HCT116 (cell line): ENCODE data around the gene NMUR1. TPM values are rescaled to one million over a fixed set of nuclear protein-coding genes. Genes with fewer than 3 reads are reported as not detected.
A peak's percentile ranks its signal among the peaks of the same experiment; 100 is the strongest.

ENCODE experiments used
- ATAC-seq: fragments of 200-7000 bp; cut with Tn5 transposase; 2 replicates; pipeline ENCODE4 v1.9.1; 2020; ENCODE audit warnings: mild to moderate bottlenecking, moderate library complexity
- BruUV-seq: library from RNA; stranded (reverse); fragments of 400-500 nt; replicated peaks from 2 replicates; lab custom pipeline; 2021; lab: Mats Ljungman, UMichigan
- CTCF ChIA-PET: fragments of 300-600 bp; sonication (Branson Sonifier 250); formaldehyde crosslinking; loops from one replicate; lab custom pipeline; 2021; ENCODE audit warnings: antibody characterized with exemption; lab: Charles Lee
- POLR2A ChIA-PET: fragments of 300-600, 350-600 bp; sonication (Branson Sonifier 250); formaldehyde crosslinking; loops from one replicate; lab custom pipeline; 2021; ENCODE audit warnings: antibody characterized with exemption; lab: Charles Lee
- RAD21 ChIA-PET, 2 experiments: fragments of 300-600 bp; sonication (Branson Sonifier 250); formaldehyde crosslinking; loops; one replicate each; lab custom pipeline; 2023; ENCODE audit warnings: low total read pairs in 2 of 2; ENCODE audit not compliant: uncharacterized antibody in 2 of 2, unreplicated experiment in 2 of 2, low non-redundant PET in 1 of 2; lab: Charles Lee
- DNase-seq: peaks from one replicate; pipeline ENCODE4 v3.0.0-alpha.2; 2010; ENCODE audit warnings: low read depth, low spot score
- H2AFZ ChIP-seq: fragments of 200-600 bp; shearing (Covaris generic), sonication (generic); 2 replicates; pipeline ENCODE4 v1.6.1; 2017; ENCODE audit warnings: low read depth, mixed run types, mixed read lengths, antibody characterized with exemption, low read length; ENCODE audit not compliant: poor library complexity, severe bottlenecking
- H3K27ac ChIP-seq: 2 replicates; pipeline ENCODE4 v1.5.1; 2012; ENCODE audit warnings: low read depth, low read length
- H3K27me3 ChIP-seq: fragments of 200-600 bp; sonication (generic); 2 replicates; pipeline ENCODE4 v1.6.1; 2016; ENCODE audit warnings: mixed run types, low read length, mixed read lengths; ENCODE audit not compliant: insufficient read depth
- H3K36me3 ChIP-seq, 2 experiments: fragments of 200-500 bp in 1 of 2; fragments of 200-600 bp in 1 of 2; sonication (Bioruptor generic) in 1 of 2; sonication (generic) in 1 of 2; 2 replicates each; pipeline versions ENCODE4 v1.5.1 to v1.6.1; 2014 to 2016; ENCODE audit warnings: low read length in 2 of 2, inconsistent platforms in 1 of 2, mixed read lengths in 1 of 2, mixed run types in 1 of 2; ENCODE audit not compliant: insufficient read depth in 2 of 2, control insufficient read depth in 1 of 2
- H3K4me1 ChIP-seq, 2 experiments: fragments of 200-600 bp in 1 of 2; sonication (generic) in 1 of 2; 2 replicates each; pipeline versions ENCODE4 v1.5.1 to v1.6.1; 2012 to 2017; ENCODE audit warnings: low read length in 2 of 2, inconsistent platforms in 1 of 2, mild to moderate bottlenecking in 1 of 2, mixed read lengths in 1 of 2, mixed run types in 1 of 2, moderate library complexity in 1 of 2; ENCODE audit not compliant: insufficient read depth in 2 of 2, control insufficient read depth in 1 of 2
- H3K4me2 ChIP-seq: fragments of 200-600 bp; sonication (generic); 2 replicates; pipeline ENCODE4 v1.6.1; 2017; ENCODE audit warnings: mixed run types, low read length, mixed read lengths
- H3K4me3 ChIP-seq, 2 experiments: fragments of 200-600 bp in 1 of 2; sonication (generic) in 1 of 2; replicated peaks in 1 of 2; 2 replicates each; pipeline ENCODE4 v1.5.1; 2011 to 2016; ENCODE audit warnings: low read length in 2 of 2, control low read depth in 1 of 2, low read depth in 1 of 2, mild to moderate bottlenecking in 1 of 2, mixed read lengths in 1 of 2, mixed run types in 1 of 2
- H3K79me2 ChIP-seq: fragments of 200-600 bp; sonication (generic); 2 replicates; pipeline ENCODE4 v1.6.1; 2017; ENCODE audit warnings: mild to moderate bottlenecking, mixed run types, low read length, moderate library complexity, mixed read lengths; ENCODE audit not compliant: insufficient read depth
- H3K9ac ChIP-seq: fragments of 200-600 bp; sonication (generic); 2 replicates; pipeline ENCODE4 v1.6.1; 2016; ENCODE audit warnings: low read length, mixed read lengths
- H3K9me2 ChIP-seq: fragments of 200-600 bp; sonication (generic), shearing (Covaris generic); 2 replicates; pipeline ENCODE4 v1.6.1; 2017; ENCODE audit warnings: mixed run types, mild to moderate bottlenecking, moderate library complexity; ENCODE audit not compliant: insufficient read depth
- H3K9me3 ChIP-seq, 2 experiments: fragments of 200-500 bp in 1 of 2; fragments of 200-600 bp in 1 of 2; sonication (Bioruptor generic) in 1 of 2; sonication (generic) in 1 of 2; 2 replicates each; pipeline ENCODE4 v1.6.1; 2014 to 2017; ENCODE audit warnings: low read length in 2 of 2, mixed read lengths in 2 of 2, inconsistent platforms in 1 of 2, low read depth in 1 of 2, mild to moderate bottlenecking in 1 of 2, mixed run types in 1 of 2, moderate library complexity in 1 of 2; ENCODE audit not compliant: control insufficient read depth in 1 of 2, insufficient read depth in 1 of 2
- H4K20me1 ChIP-seq: fragments of 200-600 bp; sonication (generic), shearing (Covaris generic); 2 replicates; pipeline ENCODE4 v1.6.1; 2017; ENCODE audit warnings: mixed run types, mild to moderate bottlenecking, moderate library complexity; ENCODE audit not compliant: insufficient read depth
- ATF3 ChIP-seq: IDR thresholded peaks from 2 replicates; pipeline ENCODE4 v1.6.1; 2012
- CTCF ChIP-seq, 3 experiments: fragments of 200-600 bp in 1 of 3; sonication (generic) in 1 of 3; IDR thresholded peaks in 2 of 3; conservative IDR thresholded peaks in 1 of 3; 2 replicates each; pipeline ENCODE4 v1.5.1; 2012 to 2017; ENCODE audit warnings: low read depth in 2 of 3, low read length in 2 of 3, antibody characterized with exemption in 1 of 3, borderline replicate concordance in 1 of 3, control low read depth in 1 of 3, mild to moderate bottlenecking in 1 of 3, mixed read lengths in 1 of 3, mixed run types in 1 of 3, moderate library complexity in 1 of 3; ENCODE audit not compliant: insufficient read depth in 1 of 3
- ELF1 ChIP-seq: IDR thresholded peaks from 2 replicates; pipeline ENCODE4 v1.6.1; 2012; ENCODE audit warnings: low read depth, borderline replicate concordance
- MAX ChIP-seq: IDR thresholded peaks from 2 replicates; pipeline ENCODE4 v1.6.1; 2012
- RAD21 ChIP-seq: IDR thresholded peaks from 2 replicates; pipeline ENCODE4 v1.6.1; 2012; ENCODE audit warnings: low read depth, mild to moderate bottlenecking
- YY1 ChIP-seq: IDR thresholded peaks from 2 replicates; pipeline ENCODE4 v1.6.1; 2011; ENCODE audit warnings: low read length, low read depth, moderate library complexity, mild to moderate bottlenecking; ENCODE audit not compliant: insufficient replicate concordance; ENCODE audit errors: extremely low read depth
- intact Hi-C: fragments of 100-400 bp; cut with micrococcal nuclease; formaldehyde crosslinking; loops from 2 replicates; pipeline ENCODE4 v1.10.0; 2022
- total RNA-seq: library from RNA; stranded (reverse); gene quantifications from one replicate; pipeline ENCODE4 v1.2.1, GENCODE V29; 2021; ENCODE audit not compliant: unreplicated experiment

NMUR1 gene
- total RNA-seq, 1 experiment from 2014 or later, result not detected

GRCh38 chr2:231565887-231566594 is 35.8 kb upstream of the NMUR1 start:
- Histone ChIP-seq H3K79me2 (no peaks in the 10 kb centered on the region), H3K9me3 (no peaks in the 10 kb centered on the region), H3K9ac (no peak overlapping the region), H3K4me2 (no peak overlapping the region), H3K27me3 (no peaks in the 10 kb centered on the region), H3K4me3 (no peak overlapping the region), H3K4me1 (no peaks in the 10 kb centered on the region), H3K9me2 (no peaks in the 10 kb centered on the region), H3K27ac (no peak overlapping the region), H2AFZ (no peak overlapping the region), H4K20me1 (no peaks in the 10 kb centered on the region), H3K36me3 (no peaks in the 10 kb centered on the region)
- POLR2A ChIA-PET, result no interaction called here
- RAD21 ChIA-PET, result no interaction called here
- intact Hi-C loops, result no loop called here
- ATAC-seq (no peak), DNase-seq (no peak)
- TF ChIP-seq ELF1, result no peak
- CTCF ChIA-PET, result interaction anchor here (4.5 kb wide), 1 partner anchor 36 kb away, joined by 31 read pairs; no protein-coding TSS in a partner anchor
- BruUV-seq, result no TSS peak

GRCh38 chr2:231563378-231563961 is 33.2 kb upstream of the NMUR1 start:
- H3K4me3 ChIP-seq, result no peak overlapping the region
- ATAC-seq, result peak; percentile 99
- ChIA-PET POLR2A (interaction anchor here (0.6 kb wide), 1 partner anchor 11 kb away, joined by 3 read pairs; no protein-coding TSS in a partner anchor), CTCF (interaction anchor here (0.6 to 4.5 kb wide), 19 partner anchors 9 to 722 kb away, joined by 3 to 31 read pairs (median 3); no protein-coding TSS in a partner anchor), RAD21 (interaction anchor here (0.6 to 1.6 kb wide), 5 partner anchors 38 to 110 kb away, joined by 3 to 8 read pairs (median 5); no protein-coding TSS in a partner anchor)
- no peak overlapping the region for H3K27ac ChIP-seq
- H2AFZ ChIP-seq, result no peak overlapping the region
- peak; percentile 65 for DNase-seq
- no peaks in the 10 kb centered on the region for H3K79me2 ChIP-seq
- H3K36me3 ChIP-seq, result no peaks in the 10 kb centered on the region
- no peaks in the 10 kb centered on the region for H3K9me3 ChIP-seq
- no peaks in the 10 kb centered on the region for H3K9me2 ChIP-seq
- no peaks in the 10 kb centered on the region for H4K20me1 ChIP-seq
- TF ChIP-seq MAX (no peak), YY1 (peak; percentile 24), ATF3 (no peak), CTCF (IDR thresholded peaks at IDR 0.05 in 2 of 3, conservative IDR thresholded peaks at IDR 0.05 in 1 of 3; ENCODE audit: borderline replicate concordance in 1 of 3, insufficient read depth in 1 of 3, low read depth in 2 of 3, low read length in 2 of 3) (peak; percentile 65 to 77 (median 67)), RAD21 (peak; percentile 83)
- no peak overlapping the region for H3K9ac ChIP-seq
- intact Hi-C loops, result loop anchor here (1.0 to 2.0 kb wide), 3 partner anchors 38 to 151 kb away; no protein-coding TSS in a partner anchor
- H3K4me1 ChIP-seq, result no peaks in the 10 kb centered on the region
- BruUV-seq, result no TSS peak
- no peak overlapping the region for H3K4me2 ChIP-seq
- H3K27me3 ChIP-seq, result no peaks in the 10 kb centered on the region
